ENCODE results near the gene IFNW1.
"Not testable (repeated sequence)": the region's sequence is repeated elsewhere in the genome, so short reads cannot be mapped to it uniquely, and the experiment has no call there.

The IFNW1 gene

DNA sequence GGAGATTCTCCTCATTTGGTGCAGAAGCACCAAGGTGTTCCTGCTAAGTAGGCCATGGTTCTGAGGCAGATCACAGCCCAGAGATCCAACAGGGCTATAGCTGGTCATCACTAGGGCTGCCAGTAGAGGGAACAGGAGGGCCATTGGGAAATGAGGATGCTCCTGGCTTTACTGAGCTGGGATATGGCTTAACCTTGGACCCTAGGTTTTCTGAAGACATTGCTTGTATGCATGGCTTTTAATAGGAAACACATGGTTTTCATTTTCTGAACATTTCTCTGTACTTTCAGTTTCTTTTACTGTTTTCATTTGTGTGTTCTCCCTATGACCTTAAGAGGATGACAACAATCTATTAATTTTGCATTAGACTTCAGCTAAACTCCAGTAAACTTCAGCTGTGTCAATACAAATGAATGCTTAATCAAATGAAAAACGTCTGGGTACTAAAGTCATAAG is at the start of gene IFNW1:
IFNW1 (minus strand) TSS at position 406 of the 456 bp plus-strand sequence; CDS start at position 144, 262 bp downstream.
- TF ChIP-seq, protein P1, sequence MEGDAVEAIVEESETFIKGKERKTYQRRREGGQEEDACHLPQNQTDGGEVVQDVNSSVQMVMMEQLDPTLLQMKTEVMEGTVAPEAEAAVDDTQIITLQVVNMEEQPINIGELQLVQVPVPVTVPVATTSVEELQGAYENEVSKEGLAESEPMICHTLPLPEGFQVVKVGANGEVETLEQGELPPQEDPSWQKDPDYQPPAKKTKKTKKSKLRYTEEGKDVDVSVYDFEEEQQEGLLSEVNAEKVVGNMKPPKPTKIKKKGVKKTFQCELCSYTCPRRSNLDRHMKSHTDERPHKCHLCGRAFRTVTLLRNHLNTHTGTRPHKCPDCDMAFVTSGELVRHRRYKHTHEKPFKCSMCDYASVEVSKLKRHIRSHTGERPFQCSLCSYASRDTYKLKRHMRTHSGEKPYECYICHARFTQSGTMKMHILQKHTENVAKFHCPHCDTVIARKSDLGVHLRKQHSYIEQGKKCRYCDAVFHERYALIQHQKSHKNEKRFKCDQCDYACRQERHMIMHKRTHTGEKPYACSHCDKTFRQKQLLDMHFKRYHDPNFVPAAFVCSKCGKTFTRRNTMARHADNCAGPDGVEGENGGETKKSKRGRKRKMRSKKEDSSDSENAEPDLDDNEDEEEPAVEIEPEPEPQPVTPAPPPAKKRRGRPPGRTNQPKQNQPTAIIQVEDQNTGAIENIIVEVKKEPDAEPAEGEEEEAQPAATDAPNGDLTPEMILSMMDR (IDR thresholded peaks at IDR 0.05), result no peak
- no peak within 1 kb of the TSS for H2AFZ ChIP-seq

DNA sequence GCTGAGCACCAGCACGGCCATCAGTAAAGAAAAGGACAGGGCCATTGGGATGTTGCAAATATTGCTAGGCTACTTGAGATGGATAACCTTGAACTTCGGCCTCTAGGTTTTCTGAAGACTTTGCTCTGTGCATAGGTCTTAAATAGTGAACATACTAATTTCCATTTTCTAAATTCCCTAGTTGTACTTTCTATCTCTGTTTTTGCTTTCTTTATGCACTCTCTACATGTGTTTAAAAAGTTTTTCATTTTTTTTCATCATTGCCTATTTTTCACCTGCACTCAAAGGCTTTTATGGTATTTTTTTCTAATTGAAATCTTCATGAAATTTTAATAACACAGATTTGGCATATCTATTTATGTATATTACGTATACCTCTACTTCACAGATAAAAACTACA is 45.9 kb upstream of the IFNW1 start, which contains the start of gene IFNA4:
IFNA4 (minus strand) TSS at position 101 of the 400 bp plus-strand sequence; CDS start at position 45, 56 bp downstream.
- H3K36me3 ChIP-seq (ENCODE audit: control insufficient read depth, insufficient read depth, low read length); H3K4me3 ChIP-seq (ENCODE audit: low read depth, low read length); H3K27me3 ChIP-seq (ENCODE audit: control insufficient read depth, insufficient read depth, low read length); H3K79me2 ChIP-seq; H3K9ac ChIP-seq; H2AFZ ChIP-seq; H3K9me3 ChIP-seq (ENCODE audit: control insufficient read depth, low read length); H3K4me1 ChIP-seq; H3K27ac ChIP-seq; H3K4me2 ChIP-seq (ENCODE audit: low read length): not testable (repeated sequence)

More for the DNA sequence above, at the start of gene IFNW1:
- no peak within 1 kb of the TSS for H3K4me2 ChIP-seq (ENCODE audit: low read length)
- no peaks in the 10 kb centered on the region for H3K4me1 ChIP-seq
- H3K27me3 ChIP-seq (ENCODE audit: control insufficient read depth, insufficient read depth, low read length), result no peaks in the 10 kb centered on the region
- H3K9ac ChIP-seq, result no peak within 1 kb of the TSS
- H3K27ac ChIP-seq, result no peak within 1 kb of the TSS
- H3K36me3 ChIP-seq (ENCODE audit: control insufficient read depth, insufficient read depth, low read length), result no peaks in the 10 kb centered on the region
- no peaks in the 10 kb centered on the region for H3K9me3 ChIP-seq (ENCODE audit: control insufficient read depth, low read length)
- no peaks in the 10 kb centered on the region for H3K79me2 ChIP-seq
- H3K4me3 ChIP-seq (ENCODE audit: low read depth, low read length), result no peak within 1 kb of the TSS

DNA sequence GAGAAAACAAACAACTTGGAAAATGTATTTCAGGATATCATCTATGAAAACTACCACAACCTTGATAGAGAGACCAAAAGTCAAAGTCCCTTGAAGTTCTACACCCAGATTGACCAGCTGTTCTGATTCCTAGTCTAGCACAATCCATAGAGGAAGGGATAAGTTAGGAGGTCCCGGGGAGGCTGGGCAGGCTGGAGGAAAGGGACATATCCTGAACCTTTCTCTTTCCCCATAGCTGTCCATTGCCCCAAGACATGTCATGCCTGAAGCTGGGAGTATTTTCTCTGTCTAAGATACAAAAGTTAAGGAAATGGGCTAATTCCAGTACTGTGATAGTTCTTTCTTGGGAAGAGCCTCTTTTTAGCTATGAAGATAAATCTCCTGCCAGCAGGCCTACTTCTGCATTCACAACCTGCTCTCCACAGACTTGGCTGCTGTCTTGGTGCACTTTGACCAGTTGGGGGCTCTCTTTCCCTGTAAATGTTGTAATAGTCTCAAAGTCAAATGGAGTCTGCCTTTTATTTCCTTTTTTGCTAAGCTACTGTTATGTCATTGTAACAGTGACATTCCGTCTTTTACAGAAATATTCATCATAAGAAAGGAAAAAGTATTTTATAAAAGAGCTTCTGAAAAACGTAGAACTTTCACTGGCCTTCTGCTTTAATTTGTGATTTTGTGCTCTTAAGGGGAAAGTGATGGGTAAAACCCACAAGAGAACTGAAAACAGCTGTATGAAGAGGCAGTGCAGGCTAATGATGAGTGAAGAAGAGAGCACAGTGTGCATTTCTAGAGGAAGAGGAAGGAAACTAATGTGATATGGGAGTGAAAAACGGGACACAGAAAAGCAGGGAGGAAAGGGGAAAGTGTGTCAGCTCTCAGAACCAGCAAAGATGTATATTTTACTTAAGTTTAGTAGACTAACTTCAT is 41.4 kb upstream of the IFNW1 start:
- H2AFZ ChIP-seq; H3K4me2 ChIP-seq (ENCODE audit: low read length); H3K79me2 ChIP-seq; H3K27ac ChIP-seq; H3K9ac ChIP-seq; H3K4me3 ChIP-seq (ENCODE audit: low read depth, low read length); H3K4me1 ChIP-seq; H3K36me3 ChIP-seq (ENCODE audit: control insufficient read depth, insufficient read depth, low read length); H3K9me3 ChIP-seq (ENCODE audit: control insufficient read depth, low read length); H3K27me3 ChIP-seq (ENCODE audit: control insufficient read depth, insufficient read depth, low read length): not testable (repeated sequence)

DNA sequence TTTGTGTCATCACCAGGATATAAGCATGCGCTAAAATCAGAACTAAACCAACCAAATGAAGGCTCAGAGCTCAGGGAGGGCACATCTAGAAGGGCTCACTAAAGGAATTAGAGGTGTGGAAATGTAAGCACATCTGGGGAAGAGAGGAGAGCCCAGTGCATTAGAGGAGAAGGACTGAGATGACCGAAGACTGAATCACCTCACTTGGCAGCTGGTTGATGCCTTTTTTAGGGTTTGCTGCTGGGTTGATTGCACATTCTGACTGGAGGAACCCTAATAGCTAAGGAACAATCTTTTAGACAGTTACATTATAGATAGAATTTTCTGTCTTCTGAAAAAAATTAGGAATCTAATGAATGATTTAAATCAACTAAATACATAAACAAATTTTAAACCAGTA is 33.0 kb upstream of the IFNW1 start:
- Histone ChIP-seq H3K4me3 (ENCODE audit: low read depth, low read length) (no peak overlapping the region), H3K4me2 (ENCODE audit: low read length) (no peak overlapping the region), H3K9me3 (ENCODE audit: control insufficient read depth, low read length) (no peaks in the 10 kb centered on the region), H3K27me3 (ENCODE audit: control insufficient read depth, insufficient read depth, low read length) (no peaks in the 10 kb centered on the region), H2AFZ (no peak overlapping the region), H3K27ac (no peak overlapping the region), H3K36me3 (ENCODE audit: control insufficient read depth, insufficient read depth, low read length) (no peaks in the 10 kb centered on the region), H3K9ac (no peak overlapping the region), H3K4me1 (no peaks in the 10 kb centered on the region), H3K79me2 (no peaks in the 10 kb centered on the region)
- TF ChIP-seq, protein P1 (IDR thresholded peaks at IDR 0.05), result no peak

DNA sequence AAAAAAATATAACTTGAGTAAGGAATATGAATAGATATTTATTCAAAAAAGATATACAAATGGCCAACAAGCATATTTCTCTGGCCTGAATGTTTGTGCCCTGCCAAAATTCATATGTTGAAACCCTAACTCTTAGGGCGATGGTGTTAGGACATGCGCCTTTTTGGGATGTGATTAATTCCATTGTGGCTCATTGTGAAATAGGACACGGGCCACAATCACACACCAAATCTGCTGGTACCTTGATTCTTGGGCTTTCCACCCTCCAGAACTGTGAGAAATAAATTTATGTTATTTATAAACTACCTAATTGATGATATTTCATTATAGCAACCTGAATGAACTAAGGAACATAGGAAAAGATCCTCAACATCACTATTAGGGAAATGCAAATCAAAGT is 30.5 kb upstream of the IFNW1 start:
- H3K9me3 ChIP-seq (ENCODE audit: control insufficient read depth, low read length), result no peaks in the 10 kb centered on the region
- H2AFZ ChIP-seq, result no peak overlapping the region
- H3K27me3 ChIP-seq (ENCODE audit: control insufficient read depth, insufficient read depth, low read length), result no peaks in the 10 kb centered on the region
- TF ChIP-seq, protein P1 (IDR thresholded peaks at IDR 0.05), result no peak
- no peaks in the 10 kb centered on the region for H3K79me2 ChIP-seq
- no peaks in the 10 kb centered on the region for H3K4me1 ChIP-seq
- H3K27ac ChIP-seq, result no peak overlapping the region
- no peak overlapping the region for H3K9ac ChIP-seq
- H3K4me2 ChIP-seq (ENCODE audit: low read length), result no peak overlapping the region
- H3K36me3 ChIP-seq (ENCODE audit: control insufficient read depth, insufficient read depth, low read length), result no peaks in the 10 kb centered on the region
- no peak overlapping the region for H3K4me3 ChIP-seq (ENCODE audit: low read depth, low read length)
